Measurements from ENCODE around the gene ZFHX3. TPM values are rescaled to one million over a fixed set of nuclear protein-coding genes. Genes with fewer than 3 reads are reported as not detected.

Gene ZFHX3
- total and polyA plus RNA-seq, 9 donors, result 3.4 to 17.6 (median 11.9) TPM

DNA sequence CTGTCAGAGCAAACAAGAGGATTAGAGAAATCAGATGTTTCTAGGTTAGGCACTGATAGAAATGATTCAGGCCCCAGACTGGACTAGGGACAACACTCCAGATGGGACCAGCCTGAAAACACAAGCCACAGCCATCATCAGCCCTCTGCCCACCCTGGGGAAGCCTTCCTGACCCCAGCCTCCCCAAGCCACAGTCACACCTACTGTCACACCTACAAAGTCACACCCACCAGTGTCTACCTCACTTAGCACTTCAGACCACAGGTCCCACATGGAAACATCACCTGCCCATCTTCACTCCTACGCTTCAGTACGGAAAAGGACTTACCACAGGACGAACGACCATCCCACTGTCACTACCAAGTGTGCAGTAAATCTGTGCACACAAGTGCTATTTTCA is 197.9 kb downstream of the ZFHX3 start:
- no peaks in the 10 kb centered on the region for H3K9me3 ChIP-seq
- TF ChIP-seq, protein P1, sequence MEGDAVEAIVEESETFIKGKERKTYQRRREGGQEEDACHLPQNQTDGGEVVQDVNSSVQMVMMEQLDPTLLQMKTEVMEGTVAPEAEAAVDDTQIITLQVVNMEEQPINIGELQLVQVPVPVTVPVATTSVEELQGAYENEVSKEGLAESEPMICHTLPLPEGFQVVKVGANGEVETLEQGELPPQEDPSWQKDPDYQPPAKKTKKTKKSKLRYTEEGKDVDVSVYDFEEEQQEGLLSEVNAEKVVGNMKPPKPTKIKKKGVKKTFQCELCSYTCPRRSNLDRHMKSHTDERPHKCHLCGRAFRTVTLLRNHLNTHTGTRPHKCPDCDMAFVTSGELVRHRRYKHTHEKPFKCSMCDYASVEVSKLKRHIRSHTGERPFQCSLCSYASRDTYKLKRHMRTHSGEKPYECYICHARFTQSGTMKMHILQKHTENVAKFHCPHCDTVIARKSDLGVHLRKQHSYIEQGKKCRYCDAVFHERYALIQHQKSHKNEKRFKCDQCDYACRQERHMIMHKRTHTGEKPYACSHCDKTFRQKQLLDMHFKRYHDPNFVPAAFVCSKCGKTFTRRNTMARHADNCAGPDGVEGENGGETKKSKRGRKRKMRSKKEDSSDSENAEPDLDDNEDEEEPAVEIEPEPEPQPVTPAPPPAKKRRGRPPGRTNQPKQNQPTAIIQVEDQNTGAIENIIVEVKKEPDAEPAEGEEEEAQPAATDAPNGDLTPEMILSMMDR (IDR thresholded peaks at IDR 0.05), result no peak
- H3K4me3 ChIP-seq, result no peak overlapping the region
- no peaks in the 10 kb centered on the region for H3K27me3 ChIP-seq
- DNase-seq, result no peak
- no peak overlapping the region for H3K27ac ChIP-seq
- peaks cover 6% of the 10 kb centered on the region for H3K4me1 ChIP-seq (ENCODE audit: insufficient read depth)
- no peaks in the 10 kb centered on the region for H3K36me3 ChIP-seq
- intact Hi-C loops (cut with DNase I), result loop anchor here in 1 of 4 donors (10.0 kb wide), 1 partner anchor 195 kb away; the partner anchor contains the start of gene ZFHX3
- 88 to 92% (median 91%) methylated on average over 4 of the region's 4 CpGs for WGBS, 3 donors

DNA sequence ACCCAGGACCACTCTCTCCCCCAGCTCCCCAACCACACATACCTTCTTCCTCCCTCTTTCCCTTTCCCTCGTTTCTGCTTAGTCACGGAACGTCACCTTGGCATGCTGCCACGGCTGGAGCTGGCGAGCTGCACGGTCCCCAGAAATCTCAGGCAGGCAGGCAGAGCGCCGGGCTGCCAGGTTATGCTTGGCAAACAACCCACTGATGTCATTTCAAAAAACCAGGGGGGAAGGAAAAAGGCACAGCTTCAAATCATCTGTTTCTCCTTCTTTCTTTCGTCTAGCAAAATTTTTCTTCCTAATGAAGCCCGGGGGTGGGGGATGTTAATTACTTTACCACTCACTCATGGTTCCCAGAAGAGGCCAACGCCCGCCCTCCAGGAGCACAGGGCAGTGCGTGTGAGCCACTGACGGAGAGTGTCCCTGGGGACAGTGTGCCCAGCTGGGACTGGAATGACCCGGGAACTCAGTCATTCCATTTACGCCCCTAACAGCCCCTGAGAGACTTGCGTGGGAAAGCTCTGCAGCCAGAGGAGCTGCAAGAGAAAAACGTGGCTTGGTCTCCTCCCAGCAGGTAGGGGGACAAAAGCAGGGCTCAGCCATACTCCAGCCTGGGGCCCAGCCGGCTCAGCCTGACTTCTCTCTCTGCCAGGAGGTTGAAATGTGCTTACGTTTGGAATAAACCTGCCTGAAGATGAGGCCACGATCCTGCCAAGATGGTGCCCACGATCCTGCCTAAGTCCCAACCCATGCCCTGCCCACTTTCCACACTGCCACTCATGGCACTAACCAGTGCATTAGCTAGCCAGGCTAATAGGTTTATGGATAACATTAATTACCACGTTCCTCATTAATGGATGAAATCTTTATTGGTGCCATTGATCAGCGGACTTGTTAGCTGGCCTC is 198.9 kb downstream of the ZFHX3 start:
- H3K36me3 ChIP-seq, result no peaks in the 10 kb centered on the region
- peak overlapping the region; percentile 39 to 52 for H3K27ac ChIP-seq
- TF ChIP-seq, protein P1 (IDR thresholded peaks at IDR 0.05), result no peak
- TF ChIP-seq POLR2A (IDR thresholded peaks at IDR 0.05) (no peak), EP300 (IDR thresholded peaks at IDR 0.05) (peak; percentile 58)
- intact Hi-C loops (cut with DNase I), result loop anchor here in 1 of 4 donors (5.0 to 10.0 kb wide), 2 partner anchors 96 to 213 kb away; no protein-coding TSS in a partner anchor
- peaks cover 6% of the 10 kb centered on the region for H3K4me1 ChIP-seq (ENCODE audit: insufficient read depth)
- H3K27me3 ChIP-seq, result no peaks in the 10 kb centered on the region
- 29 to 34% (median 33%) methylated on average over 24 of the region's 24 CpGs for WGBS, 3 donors
- peak; percentile 81 to 93 (median 87) for DNase-seq
- no peak overlapping the region for H3K4me3 ChIP-seq
- H3K9me3 ChIP-seq, result no peaks in the 10 kb centered on the region

DNA sequence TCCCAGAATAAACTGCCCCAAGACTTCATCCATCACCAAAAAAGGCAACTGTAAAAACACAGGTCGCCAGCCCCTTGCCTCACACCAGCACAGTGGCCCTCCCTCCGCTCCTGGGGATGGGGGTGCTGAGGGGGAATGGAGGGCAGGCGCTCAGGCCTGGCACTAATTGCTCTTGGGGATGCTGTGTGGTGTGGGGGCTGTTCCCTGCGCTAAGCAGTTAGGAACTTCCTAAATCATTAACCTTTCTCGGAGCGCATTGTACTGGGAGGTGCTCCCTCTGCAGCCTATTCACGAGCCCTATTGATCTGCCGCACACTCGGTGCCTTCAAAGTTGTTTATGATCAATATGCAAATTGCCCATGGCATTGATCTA is 199.9 kb downstream of the ZFHX3 start:
- Histone ChIP-seq H3K27me3 (no peaks in the 10 kb centered on the region), H3K4me3 (no peak overlapping the region), H3K4me1 (ENCODE audit: insufficient read depth) (peaks cover 6% of the 10 kb centered on the region), H3K9me3 (no peaks in the 10 kb centered on the region), H3K27ac (peak overlapping the region; percentile 11 to 39), H3K36me3 (no peaks in the 10 kb centered on the region)
- DNase-seq, result no peak
- TF ChIP-seq POLR2A (IDR thresholded peaks at IDR 0.05) (no peak), EP300 (IDR thresholded peaks at IDR 0.05) (no peak)
- TF ChIP-seq, protein P1 (IDR thresholded peaks at IDR 0.05), result no peak
- intact Hi-C loops (cut with DNase I), result loop anchor here in 1 of 4 donors (5.0 to 10.0 kb wide), 2 partner anchors 97 to 214 kb away; no protein-coding TSS in a partner anchor
- WGBS, 3 donors, result 79 to 95% (median 81%) methylated on average over 9 of the region's 9 CpGs

DNA sequence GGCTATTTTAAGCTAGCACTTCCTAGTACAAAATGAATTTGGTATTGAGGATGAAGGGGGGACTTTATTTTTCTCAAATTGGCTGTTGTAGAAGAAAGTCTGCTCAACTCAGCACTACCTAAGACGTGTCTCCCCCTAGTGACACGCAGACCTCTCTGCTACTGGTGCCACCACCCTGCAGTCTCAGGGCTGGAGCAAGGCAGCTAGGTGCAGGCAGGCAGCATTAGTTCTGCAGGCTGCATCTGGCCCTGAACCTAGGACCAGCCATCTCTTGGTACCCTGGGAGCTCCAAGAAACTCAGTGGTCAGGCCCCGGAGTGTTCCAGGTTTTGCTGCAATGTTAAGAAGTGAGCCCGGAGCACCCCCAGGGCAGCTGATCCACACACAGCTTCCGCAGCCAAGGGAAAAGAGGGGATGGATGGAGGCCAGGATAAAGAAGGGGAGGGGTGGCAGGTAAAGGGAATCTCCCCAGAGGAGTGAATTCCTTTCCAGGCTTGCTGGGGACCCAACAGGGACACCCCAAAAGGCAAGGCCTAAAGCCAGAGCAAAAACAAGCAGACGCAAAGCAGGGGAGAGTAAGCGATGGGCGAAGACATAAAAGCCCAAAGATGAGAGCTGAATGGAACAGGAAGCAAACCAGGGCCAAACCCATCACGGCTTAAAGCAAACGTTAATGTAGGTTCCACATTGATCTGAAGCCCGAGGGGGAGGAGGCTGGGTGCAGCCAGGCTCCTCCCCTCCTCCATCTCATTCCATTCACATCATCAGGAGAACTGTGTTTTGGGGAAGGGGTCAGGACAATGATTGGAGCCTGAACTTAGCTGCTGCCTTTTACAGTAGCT is 200.5 kb downstream of the ZFHX3 start:
- Histone ChIP-seq H3K27me3 (no peaks in the 10 kb centered on the region), H3K4me1 (ENCODE audit: insufficient read depth) (peaks cover 6% of the 10 kb centered on the region), H3K36me3 (no peaks in the 10 kb centered on the region), H3K27ac (no peak overlapping the region), H3K4me3 (no peak overlapping the region), H3K9me3 (no peaks in the 10 kb centered on the region)
- TF ChIP-seq POLR2A (IDR thresholded peaks at IDR 0.05) (no peak), EP300 (IDR thresholded peaks at IDR 0.05) (no peak)
- TF ChIP-seq, protein P1 (IDR thresholded peaks at IDR 0.05), result no peak
- WGBS, 3 donors, result 74 to 75% (median 75%) methylated on average over 11 of the region's 11 CpGs
- intact Hi-C loops (cut with DNase I), result loop anchor here in 1 of 4 donors (5.0 to 10.0 kb wide), 2 partner anchors 97 to 215 kb away; no protein-coding TSS in a partner anchor
- DNase-seq, result peak in 1 of 5 donors; percentile 18

Data from ovary (tissue), 9 donors.